Retina (tissue), 1 donor: Measurements from ENCODE around the gene ZNF22.
"Not testable (repeated sequence)": the region's sequence is repeated elsewhere in the genome, so short reads cannot be mapped to it uniquely, and the experiment has no call there.

ENCODE experiments used
- DNase-seq: peaks from one replicate; pipeline ENCODE4 v3.0.0-alpha.2; 2016

ZNF22 gene

DNA sequence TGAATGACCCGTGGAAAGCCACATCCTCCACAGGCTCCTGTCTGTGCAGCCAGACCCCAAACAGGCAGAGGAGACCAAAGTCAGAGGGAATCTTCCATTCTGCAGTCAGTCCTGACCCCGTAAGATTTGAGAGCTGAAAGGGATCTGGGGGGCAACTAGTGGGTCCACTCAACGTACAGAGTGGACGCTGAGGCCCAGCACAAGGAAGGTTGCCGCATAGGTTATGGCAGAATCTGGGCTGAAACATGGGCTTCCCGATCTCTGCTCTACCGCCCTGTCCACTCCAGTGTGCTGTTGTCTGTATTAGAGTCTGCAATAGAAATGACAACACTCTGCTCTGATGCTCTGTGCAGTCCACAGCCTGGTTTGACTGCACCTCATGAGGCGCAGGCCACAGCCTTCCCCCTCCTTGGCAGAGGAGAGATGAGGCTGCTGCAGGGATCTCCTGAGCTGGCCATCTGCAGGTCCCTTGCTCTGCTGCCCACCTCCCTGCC is 7.9 kb upstream of the ZNF22 start:
- no peak for DNase-seq

DNA sequence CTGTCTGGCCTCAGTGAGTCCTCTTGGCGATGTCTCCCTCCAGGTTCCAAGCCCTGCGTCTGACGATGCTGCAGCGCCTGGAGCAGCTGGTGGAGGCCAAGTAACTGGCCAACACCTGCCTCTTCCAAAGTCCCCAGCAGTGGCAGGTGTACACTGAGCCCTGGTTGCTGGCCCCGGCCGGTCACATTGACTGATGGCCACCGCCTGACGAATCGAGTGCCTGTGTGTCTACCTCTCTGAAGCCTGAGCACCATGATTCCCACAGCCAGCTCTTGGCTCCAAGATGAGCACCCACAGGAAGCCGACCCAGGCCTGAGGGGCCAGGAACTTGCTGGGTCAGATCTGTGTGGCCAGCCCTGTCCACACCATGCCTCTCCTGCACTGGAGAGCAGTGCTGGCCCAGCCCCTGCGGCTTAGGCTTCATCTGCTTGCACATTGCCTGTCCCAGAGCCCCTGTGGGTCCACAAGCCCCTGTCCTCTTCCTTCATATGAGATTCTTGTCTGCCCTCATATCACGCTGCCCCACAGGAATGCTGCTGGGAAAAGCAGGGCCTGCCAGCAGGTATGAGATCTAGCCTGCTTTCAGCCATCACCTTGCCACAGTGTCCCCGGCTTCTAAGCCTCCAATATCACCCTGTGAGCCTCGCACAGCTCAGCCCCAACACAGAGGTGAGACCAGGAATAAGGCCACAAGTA is 7.3 kb upstream of the ZNF22 start:
- DNase-seq = peak; percentile 1

GRCh38 chr10:44993922-44994751 is 6.6 kb upstream of the ZNF22 start:
- DNase-seq = peak; percentile 0

DNA sequence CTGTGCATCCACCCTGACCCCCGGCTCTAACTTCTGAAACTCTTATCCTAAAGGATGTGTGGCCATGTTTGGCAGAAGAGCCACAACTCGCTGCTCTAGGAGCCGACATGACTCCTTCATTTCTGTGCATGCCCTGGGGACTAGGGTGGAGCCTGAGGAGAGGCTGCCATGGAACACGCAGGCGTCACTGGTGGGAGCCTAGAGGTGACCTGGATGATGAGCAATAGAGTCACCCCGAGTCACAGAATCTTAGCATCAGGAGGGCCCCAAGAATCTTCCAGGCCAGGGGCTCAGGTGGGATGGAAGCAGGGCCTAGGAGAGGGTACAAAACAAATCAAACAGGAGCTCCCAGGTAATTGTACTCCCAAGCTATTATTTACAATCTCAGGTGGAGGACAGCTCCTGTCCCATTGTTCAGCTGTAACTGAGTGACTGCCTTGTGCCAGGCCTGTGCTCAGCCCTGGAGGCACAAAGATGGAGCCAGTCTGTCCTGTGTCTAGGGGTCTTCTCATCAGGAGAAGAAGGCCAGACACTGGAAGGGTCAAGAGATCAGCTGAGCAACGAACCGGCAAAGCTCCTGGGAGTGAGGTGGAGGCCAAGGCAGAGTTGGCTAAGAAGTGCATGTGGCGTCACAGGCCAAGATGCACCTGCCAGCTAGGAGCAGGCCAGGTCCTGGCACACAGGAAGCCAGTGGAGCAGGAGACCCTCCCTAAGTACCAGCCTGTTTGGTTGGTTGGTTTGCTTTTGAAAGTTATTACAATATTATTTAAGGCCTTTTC is 5.8 kb upstream of the ZNF22 start:
- DNase-seq = peak; percentile 5

DNA sequence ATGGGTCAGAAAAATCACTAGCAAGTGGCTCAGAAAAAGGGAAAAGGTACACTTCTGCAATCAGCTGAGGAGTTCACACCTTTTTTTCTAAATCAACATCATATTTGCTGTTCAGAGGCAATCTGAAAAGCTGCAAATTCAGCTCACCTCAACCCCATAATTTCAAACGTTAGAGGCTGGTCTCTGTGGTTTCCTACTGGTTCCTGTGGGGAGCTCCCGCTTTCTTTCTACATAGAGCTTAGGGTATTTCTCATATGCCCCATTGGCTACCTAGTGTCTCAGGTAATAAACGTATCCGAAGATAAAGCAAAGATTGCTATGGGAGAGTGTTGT is 5.2 kb upstream of the ZNF22 start:
- no peak for DNase-seq

GRCh38 chr10:44995914-44996669 is 4.6 kb upstream of the ZNF22 start:
- no peak for DNase-seq

- no peak for DNase-seq
These were observed 3.5 kb upstream of the ZNF22 start for GRCh38 chr10:44997105-44997748.

GRCh38 chr10:44998146-44998631 is 2.5 kb upstream of the ZNF22 start:
- no peak for DNase-seq

DNA sequence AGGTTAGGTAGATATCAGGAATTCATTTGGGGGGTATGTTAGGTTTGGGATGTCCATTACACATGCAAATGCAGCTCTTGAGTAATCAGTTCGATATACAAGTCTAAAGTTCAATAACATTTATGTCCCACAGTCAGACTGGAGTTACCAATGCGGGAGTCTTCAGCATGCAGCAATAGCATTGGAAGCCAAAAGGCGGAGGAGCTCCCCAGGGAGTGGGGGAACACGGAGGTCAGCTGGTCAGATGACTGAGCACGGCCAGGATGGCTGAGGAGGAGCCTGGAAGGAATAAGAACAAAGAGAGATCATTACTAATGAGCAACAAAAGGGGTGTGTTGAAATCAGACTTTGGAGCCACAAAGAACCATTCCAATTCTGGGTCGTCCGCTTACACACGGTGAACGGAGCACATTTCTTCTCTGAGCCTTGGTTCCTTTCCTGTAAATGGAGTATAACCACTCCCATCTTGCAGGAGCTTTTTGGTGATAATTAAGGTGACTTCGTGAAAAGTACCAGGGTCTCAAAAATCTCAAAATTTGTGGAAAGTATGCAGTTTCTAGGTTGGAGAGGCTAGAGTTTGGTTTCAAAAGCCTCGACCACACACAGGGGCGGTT is 478 bp upstream of the ZNF22 start:
- no peak for DNase-seq

GRCh38 chr10:45001381-45002148 is 842 bp downstream of the ZNF22 start:
- peak; percentile 86 for DNase-seq

DNA sequence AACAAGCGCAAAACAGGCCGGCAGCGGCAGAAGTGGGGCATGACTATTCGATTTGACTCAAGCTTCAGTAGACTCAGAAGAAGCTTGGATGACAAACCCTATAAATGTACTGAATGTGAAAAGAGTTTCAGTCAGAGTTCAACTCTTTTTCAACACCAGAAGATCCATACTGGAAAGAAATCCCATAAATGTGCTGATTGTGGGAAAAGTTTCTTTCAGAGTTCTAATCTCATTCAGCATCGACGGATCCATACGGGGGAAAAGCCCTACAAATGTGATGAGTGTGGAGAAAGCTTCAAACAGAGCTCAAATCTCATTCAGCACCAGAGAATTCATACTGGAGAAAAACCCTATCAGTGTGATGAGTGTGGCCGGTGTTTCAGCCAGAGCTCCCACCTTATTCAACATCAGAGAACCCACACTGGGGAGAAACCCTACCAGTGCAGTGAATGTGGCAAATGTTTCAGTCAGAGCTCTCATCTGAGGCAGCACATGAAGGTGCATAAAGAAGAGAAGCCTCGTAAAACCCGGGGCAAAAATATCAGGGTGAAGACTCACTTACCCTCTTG is 2.8 kb downstream of the ZNF22 start:
- DNase-seq = no peak

DNA sequence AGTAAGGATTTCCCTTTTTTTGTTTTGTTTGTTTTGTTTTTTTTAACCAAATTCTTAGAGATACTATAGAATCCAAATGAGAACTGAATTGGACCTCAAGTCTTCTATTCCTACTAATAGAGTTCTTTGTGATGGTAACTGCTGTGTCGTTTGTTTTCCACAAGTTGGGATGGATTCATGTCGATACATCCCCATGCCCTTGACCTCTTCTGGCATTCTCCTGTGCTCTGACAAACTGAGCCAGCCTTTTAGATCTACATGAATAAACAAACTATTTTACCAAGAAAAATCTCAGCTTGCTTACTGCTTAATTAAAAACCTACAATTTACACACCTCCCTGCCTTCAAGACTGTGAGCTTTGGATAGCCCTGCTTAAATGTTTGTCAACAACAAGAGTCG is 3.9 kb downstream of the ZNF22 start:
- DNase-seq = no peak

DNA sequence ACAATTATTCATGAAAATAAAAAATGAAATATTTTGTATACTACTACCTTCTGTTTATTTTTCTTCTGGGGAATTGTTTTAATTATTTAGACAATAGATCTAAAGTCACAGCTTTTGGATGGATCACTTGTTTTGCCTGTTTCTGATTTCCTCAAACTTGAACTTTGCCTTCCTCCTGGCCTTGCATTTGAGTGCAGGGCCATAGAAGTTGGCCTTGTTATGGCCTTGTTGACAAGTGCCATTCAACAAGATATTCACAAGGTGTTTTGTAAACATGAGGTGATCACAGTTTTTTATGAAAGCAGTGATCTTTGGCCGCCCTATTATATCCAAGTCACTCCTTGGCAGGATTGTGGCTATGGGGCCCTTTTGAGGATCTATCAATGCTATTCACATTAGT is 4.6 kb downstream of the ZNF22 start:
- no peak for DNase-seq

GRCh38 chr10:45006276-45007030 is 5.7 kb downstream of the ZNF22 start:
- no peak for DNase-seq

- peak; percentile 69 for DNase-seq
These were observed 7.9 kb downstream of the ZNF22 start for GRCh38 chr10:45008524-45009161.

GRCh38 chr10:45014557-45014956 is 13.8 kb downstream of the ZNF22 start:
- DNase-seq = not testable (repeated sequence)

GRCh38 chr10:45015590-45015989 is 14.9 kb downstream of the ZNF22 start:
- no peak for DNase-seq

DNA sequence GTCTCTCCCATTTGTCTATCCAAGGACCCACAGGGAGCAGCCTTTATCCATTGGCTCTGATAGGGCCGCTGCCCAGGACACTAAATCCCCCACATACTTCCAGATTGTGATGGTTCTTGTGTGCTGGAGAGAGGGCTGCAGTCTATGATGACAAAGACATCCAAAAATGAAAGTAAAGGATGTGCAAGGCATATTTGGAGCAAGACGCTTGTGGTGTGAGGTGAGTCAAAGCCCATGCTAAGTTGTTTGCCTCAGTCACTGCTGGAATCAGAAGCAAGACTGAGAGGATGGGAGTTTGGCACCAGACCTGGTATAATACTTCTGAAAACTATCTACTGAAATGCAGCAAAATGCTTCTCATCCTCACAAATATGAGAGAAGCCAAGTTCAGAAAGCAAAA is 22.7 kb downstream of the ZNF22 start:
- no peak for DNase-seq

GRCh38 chr10:45034301-45034700 is 33.6 kb downstream of the ZNF22 start:
- no peak for DNase-seq
